HG02973 (cell line): ENCODE results near the gene TECTA.
"Not testable (repeated sequence)": the region's sequence is repeated elsewhere in the genome, so short reads cannot be mapped to it uniquely, and the experiment has no call there.

Experiments
- ATAC-seq: cut with Tn5 transposase; IDR thresholded peaks from one replicate; pipeline ENCODE4 v1.9.1; 2021; ENCODE audit warnings: moderate library complexity; ENCODE audit not compliant: unreplicated experiment

The TECTA gene

GRCh38 chr11:121177629-121178028, 76.6 kb downstream of the TECTA start:
- ATAC-seq: not testable (repeated sequence)

GRCh38 chr11:121179306-121179705, 78.3 kb downstream of the TECTA start:
- no peak for ATAC-seq

GRCh38 chr11:121180183-121180582, 79.1 kb downstream of the TECTA start:
- no peak for ATAC-seq

GRCh38 chr11:121188776-121189175, 87.7 kb downstream of the TECTA start:
- ATAC-seq: no peak

GRCh38 chr11:121191818-121192217, 90.8 kb downstream of the TECTA start:
- ATAC-seq: no peak

- peak; percentile 63 for ATAC-seq
Observed at GRCh38 chr11:121194731-121195596, 93.9 kb downstream of the TECTA start.

- no peak for ATAC-seq
Observed at GRCh38 chr11:121198491-121198890, 97.4 kb downstream of the TECTA start.

GRCh38 chr11:121199516-121199915, 98.5 kb downstream of the TECTA start:
- no peak for ATAC-seq

- no peak for ATAC-seq
Observed at GRCh38 chr11:121206810-121207209, 105.8 kb downstream of the TECTA start.

GRCh38 chr11:121207485-121208115, 106.6 kb downstream of the TECTA start:
- peak; percentile 78 for ATAC-seq

- no peak for ATAC-seq
Observed at GRCh38 chr11:121210445-121211080, 109.5 kb downstream of the TECTA start.

GRCh38 chr11:121211626-121212025, 110.6 kb downstream of the TECTA start:
- ATAC-seq: no peak

- no peak for ATAC-seq
Observed at GRCh38 chr11:121212536-121213361, 111.7 kb downstream of the TECTA start.

GRCh38 chr11:121213362-121213893, 112.4 kb downstream of the TECTA start:
- ATAC-seq: no peak

GRCh38 chr11:121214861-121215260, 113.8 kb downstream of the TECTA start:
- ATAC-seq: no peak

GRCh38 chr11:121221496-121222200, 120.6 kb downstream of the TECTA start:
- ATAC-seq: no peak

GRCh38 chr11:121223161-121223560, 122.1 kb downstream of the TECTA start:
- ATAC-seq: no peak

- ATAC-seq: no peak
Observed at GRCh38 chr11:121225382-121225781, 124.3 kb downstream of the TECTA start.

GRCh38 chr11:121226415-121227263, 125.6 kb downstream of the TECTA start:
- no peak for ATAC-seq
